ENCODE results near the gene ZNF236.

Gene ZNF236

GRCh38 chr18:76925501-76925900 lies 103.1 kb downstream of the ZNF236 start:
- TF ChIP-seq ZFX (IDR thresholded peaks at IDR 0.05) = no peak
- TF ChIP-seq, protein P1, sequence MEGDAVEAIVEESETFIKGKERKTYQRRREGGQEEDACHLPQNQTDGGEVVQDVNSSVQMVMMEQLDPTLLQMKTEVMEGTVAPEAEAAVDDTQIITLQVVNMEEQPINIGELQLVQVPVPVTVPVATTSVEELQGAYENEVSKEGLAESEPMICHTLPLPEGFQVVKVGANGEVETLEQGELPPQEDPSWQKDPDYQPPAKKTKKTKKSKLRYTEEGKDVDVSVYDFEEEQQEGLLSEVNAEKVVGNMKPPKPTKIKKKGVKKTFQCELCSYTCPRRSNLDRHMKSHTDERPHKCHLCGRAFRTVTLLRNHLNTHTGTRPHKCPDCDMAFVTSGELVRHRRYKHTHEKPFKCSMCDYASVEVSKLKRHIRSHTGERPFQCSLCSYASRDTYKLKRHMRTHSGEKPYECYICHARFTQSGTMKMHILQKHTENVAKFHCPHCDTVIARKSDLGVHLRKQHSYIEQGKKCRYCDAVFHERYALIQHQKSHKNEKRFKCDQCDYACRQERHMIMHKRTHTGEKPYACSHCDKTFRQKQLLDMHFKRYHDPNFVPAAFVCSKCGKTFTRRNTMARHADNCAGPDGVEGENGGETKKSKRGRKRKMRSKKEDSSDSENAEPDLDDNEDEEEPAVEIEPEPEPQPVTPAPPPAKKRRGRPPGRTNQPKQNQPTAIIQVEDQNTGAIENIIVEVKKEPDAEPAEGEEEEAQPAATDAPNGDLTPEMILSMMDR (conservative IDR thresholded peaks at IDR 0.05) = no peak
- H3K27ac ChIP-seq = no peak overlapping the region

DNA sequence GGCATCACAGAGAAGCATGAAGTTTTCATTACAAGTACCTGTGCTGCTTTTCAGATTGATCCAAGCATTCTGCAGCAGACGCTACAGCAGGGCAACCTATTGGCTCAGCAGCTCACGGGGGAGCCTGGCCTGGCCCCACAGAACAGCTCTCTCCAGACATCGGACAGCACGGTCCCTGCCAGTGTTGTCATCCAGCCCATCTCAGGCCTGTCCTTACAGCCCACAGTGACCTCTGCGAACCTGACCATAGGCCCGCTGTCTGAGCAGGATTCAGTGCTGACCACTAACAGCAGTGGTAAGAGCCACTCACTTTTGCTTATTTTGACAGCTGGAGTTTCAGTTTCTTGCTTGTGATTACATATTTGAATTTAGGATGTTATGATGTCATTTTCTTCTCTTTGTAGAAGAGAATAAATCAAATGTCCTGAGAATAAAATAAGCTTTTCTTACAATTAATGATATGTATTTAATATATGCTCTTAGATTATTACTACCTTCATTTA lies 104.9 kb downstream of the ZNF236 start:
- TF ChIP-seq, protein P1 (conservative IDR thresholded peaks at IDR 0.05) = no peak
- TF ChIP-seq ZFX (IDR thresholded peaks at IDR 0.05) = no peak
- H3K27ac ChIP-seq = no peak overlapping the region

DNA sequence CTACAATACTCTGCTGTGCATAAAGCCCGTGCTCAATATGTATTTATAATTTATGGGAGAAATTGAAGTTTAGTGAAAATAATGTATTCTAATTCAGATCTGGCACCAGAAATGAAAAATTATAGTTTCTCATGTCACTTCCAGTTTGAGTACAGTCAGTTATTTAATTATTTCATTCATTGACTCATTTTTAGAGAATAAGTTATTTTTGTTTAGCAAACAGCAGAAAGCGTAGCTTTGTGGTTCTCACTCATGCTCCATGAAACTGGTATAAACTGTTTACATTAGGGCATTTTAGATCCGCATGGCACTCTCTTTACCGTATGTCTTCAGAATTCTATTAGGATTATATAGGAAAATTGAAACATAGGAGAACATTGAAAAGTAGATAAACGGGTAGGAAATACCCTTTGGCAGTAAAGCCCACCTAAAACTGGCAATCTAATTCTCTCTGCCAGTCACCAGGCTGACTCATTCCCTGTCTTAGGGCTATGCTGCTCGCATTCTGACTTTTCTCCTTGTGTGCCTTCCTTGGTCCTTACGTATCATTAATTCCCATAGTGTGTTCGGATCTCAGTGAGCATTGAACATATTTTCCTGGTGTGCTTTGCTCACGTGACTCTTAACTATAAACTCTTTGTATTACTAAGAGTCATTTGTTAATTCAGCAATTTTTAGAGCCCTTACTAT lies 106.0 kb downstream of the ZNF236 start:
- TF ChIP-seq, protein P1 (conservative IDR thresholded peaks at IDR 0.05) = no peak
- TF ChIP-seq ZFX (IDR thresholded peaks at IDR 0.05) = no peak

DNA sequence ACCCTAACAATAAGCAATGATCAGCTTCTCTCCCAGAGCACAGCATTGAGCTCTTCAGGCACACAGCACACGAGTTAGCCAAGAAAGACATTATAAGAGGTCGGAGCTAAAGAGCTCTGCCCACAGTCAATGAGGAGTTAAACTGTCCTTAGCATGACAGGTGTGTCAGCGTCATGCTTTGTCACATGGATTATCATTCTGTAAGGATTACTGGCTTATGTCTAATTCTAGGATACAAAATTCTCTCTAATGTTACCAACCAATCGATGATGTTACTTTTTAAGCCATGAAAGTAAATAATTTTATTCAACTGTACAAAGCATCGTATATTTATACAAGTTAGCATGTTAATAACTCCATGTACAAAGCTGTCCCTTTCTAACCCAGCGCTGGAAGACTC lies 108.8 kb downstream of the ZNF236 start:
- no peak for TF ChIP-seq ZFX (IDR thresholded peaks at IDR 0.05)
- TF ChIP-seq, protein P1 (conservative IDR thresholded peaks at IDR 0.05) = no peak
- no peak overlapping the region for H3K27ac ChIP-seq

More for the DNA sequence above, 106.0 kb downstream of the ZNF236 start:
- H3K27ac ChIP-seq = no peak overlapping the region

DNA sequence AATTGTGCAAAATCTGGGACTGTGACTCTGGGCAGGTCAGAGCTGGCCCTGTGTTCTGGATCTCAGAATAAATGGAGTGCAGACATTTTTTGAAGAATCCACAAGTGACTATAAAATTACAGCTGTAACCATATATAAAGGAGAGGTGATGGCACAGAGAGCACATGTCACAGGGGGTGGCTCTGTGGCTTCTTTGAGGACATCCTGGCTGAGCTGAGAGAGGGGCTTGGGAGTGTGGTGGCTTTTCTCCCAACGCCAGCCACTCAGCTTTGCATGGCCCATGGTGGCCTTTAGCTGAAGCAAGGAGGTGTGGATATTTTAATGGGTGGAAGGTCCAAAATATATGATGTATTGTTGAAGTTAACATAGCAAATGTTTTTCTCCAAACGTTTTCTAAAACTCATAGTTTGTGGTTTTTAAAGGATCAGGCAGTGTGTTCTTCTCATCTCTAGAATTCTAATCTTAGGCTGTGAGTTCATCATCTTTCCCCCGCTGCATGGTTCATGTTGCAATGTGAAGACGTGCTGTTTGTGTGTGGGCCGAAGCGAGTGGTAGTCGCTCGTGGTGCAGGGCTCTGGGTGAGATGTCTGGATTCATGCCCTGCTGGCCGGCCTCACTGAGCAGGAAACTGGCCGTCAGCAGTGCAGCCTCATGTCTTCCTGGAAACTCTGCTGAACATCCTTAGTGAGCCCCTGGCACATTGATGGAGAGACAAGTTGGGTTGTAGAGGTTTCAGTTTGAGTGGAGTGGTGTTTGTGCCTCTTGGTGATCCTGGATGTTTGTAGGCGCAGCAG lies 109.9 kb downstream of the ZNF236 start:
- no peak overlapping the region for H3K27ac ChIP-seq
- no peak for TF ChIP-seq ZFX (IDR thresholded peaks at IDR 0.05)
- TF ChIP-seq, protein P1 (conservative IDR thresholded peaks at IDR 0.05) = no peak

DNA sequence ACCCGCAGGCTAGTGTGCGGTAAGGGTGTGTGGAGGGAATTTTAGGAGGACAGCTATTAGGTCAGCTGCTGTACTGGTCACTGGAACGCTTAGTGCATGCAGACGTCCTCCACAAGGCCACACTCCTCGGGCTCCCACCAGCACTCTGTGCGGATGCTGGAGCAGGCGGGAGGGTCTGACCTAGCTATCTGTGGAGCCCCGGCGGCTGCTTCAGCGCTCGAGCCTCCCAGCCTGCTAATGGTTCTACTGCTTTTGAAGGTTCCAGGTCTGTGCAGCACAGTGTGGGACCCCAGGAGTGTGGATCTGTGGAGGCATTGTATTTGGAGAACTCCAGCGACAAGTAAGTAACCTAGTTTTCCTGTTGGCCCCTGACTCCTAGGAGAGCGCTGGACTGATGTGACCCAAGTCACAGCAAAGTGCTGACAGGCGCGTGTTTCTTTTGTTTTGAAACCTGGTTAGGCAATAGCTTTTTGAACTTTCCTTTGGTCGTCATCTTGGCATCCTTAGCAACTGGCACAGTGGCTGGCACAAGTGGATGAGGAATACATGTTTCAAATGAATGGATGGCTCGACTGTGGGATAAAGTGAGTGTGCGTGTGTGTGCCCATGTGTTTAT lies 113.5 kb downstream of the ZNF236 start:
- TF ChIP-seq ZFX (IDR thresholded peaks at IDR 0.05) = no peak
- TF ChIP-seq, protein P1 (conservative IDR thresholded peaks at IDR 0.05) = no peak
- no peak overlapping the region for H3K27ac ChIP-seq

DNA sequence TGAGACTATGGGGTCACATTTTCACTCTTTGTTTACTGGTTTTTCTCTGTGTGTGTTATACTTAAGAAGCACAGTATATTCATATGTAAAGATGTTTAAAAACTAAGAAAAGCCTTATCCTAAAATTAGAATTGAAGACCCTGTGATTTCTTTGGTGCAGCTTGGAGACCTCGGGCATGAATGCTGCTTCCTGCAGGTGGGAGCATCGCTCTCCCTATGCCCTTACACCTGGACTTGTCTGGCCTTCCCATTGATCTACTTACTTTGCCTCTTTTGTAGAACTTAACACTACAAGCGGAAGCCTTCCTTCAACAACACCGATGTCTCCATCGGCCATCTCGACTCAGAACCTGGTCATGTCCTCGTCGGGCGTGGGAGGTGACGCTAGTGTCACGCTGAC lies 114.5 kb downstream of the ZNF236 start:
- no peak overlapping the region for H3K27ac ChIP-seq
- TF ChIP-seq, protein P1 (conservative IDR thresholded peaks at IDR 0.05) = no peak
- TF ChIP-seq ZFX (IDR thresholded peaks at IDR 0.05) = no peak
